Measurements from ENCODE around the gene DMC1. TPM values are rescaled to one million over a fixed set of nuclear protein-coding genes. Genes with fewer than 3 reads are reported as not detected.
"Not testable (repeated sequence)": the region's sequence is repeated elsewhere in the genome, so short reads cannot be mapped to it uniquely, and the experiment has no call there.

The DMC1 gene
- total and polyA plus RNA-seq, 9 donors, result 0.82 to 12.2 (median 2.1) TPM

- Histone ChIP-seq H3K27ac (no peak overlapping the region), H3K4me1 (ENCODE audit: insufficient read depth) (no peaks in the 10 kb centered on the region), H3K27me3 (no peaks in the 10 kb centered on the region), H3K9me3 (no peaks in the 10 kb centered on the region), H3K4me3 (no peak overlapping the region), H3K36me3 (no peaks in the 10 kb centered on the region)
- no peak for TF ChIP-seq POLR2A (IDR thresholded peaks at IDR 0.05)
- TF ChIP-seq CTCF (IDR thresholded peaks at IDR 0.05), result no peak
- TF ChIP-seq EP300 (IDR thresholded peaks at IDR 0.05), result no peak
- 77 to 83% (median 77%) methylated on average over 7 of the region's 7 CpGs for WGBS, 3 donors
- DNase-seq, result no peak
- intact Hi-C loops (cut with DNase I), result no loop called here
Measured at GRCh38 chr22:38479096-38479837, 90.7 kb downstream of the DMC1 start.

GRCh38 chr22:38477585-38477984, 92.4 kb downstream of the DMC1 start:
- H3K27me3 ChIP-seq, result no peaks in the 10 kb centered on the region
- H3K36me3 ChIP-seq, result no peaks in the 10 kb centered on the region
- intact Hi-C loops (cut with DNase I), result no loop called here
- no peak for DNase-seq
- no peaks in the 10 kb centered on the region for H3K9me3 ChIP-seq
- no peaks in the 10 kb centered on the region for H3K4me1 ChIP-seq (ENCODE audit: insufficient read depth)
- TF ChIP-seq POLR2A (IDR thresholded peaks at IDR 0.05) (no peak), CTCF (IDR thresholded peaks at IDR 0.05) (no peak), EP300 (IDR thresholded peaks at IDR 0.05) (no peak)
- WGBS, 3 donors, result 84 to 89% (median 87%) methylated on average over 1 of the region's 1 CpG
- no peak overlapping the region for H3K4me3 ChIP-seq
- no peak overlapping the region for H3K27ac ChIP-seq

GRCh38 chr22:38474003-38474607, 95.9 kb downstream of the DMC1 start:
- 69 to 74% (median 71%) methylated on average over 10 of the region's 10 CpGs for WGBS, 3 donors
- Histone ChIP-seq H3K4me1 (ENCODE audit: insufficient read depth) (no peaks in the 10 kb centered on the region), H3K4me3 (no peak overlapping the region), H3K27ac (no peak overlapping the region), H3K9me3 (no peaks in the 10 kb centered on the region), H3K27me3 (no peaks in the 10 kb centered on the region), H3K36me3 (no peaks in the 10 kb centered on the region)
- peak in 1 of 5 donors; percentile 6 for DNase-seq
- intact Hi-C loops (cut with DNase I), result no loop called here
- no peak for TF ChIP-seq POLR2A (IDR thresholded peaks at IDR 0.05)
- no peak for TF ChIP-seq EP300 (IDR thresholded peaks at IDR 0.05)
- no peak for TF ChIP-seq CTCF (IDR thresholded peaks at IDR 0.05)

GRCh38 chr22:38471237-38471636, 98.7 kb downstream of the DMC1 start:
- Histone ChIP-seq H3K4me3 (no peak overlapping the region), H3K27me3 (no peaks in the 10 kb centered on the region), H3K36me3 (no peaks in the 10 kb centered on the region), H3K4me1 (ENCODE audit: insufficient read depth) (peaks cover 5% of the 10 kb centered on the region), H3K27ac (no peak overlapping the region), H3K9me3 (no peaks in the 10 kb centered on the region)
- WGBS, 3 donors, result 84 to 89% (median 87%) methylated on average over 11 of the region's 11 CpGs
- intact Hi-C loops (cut with DNase I), result no loop called here
- TF ChIP-seq CTCF (IDR thresholded peaks at IDR 0.05) (no peak), POLR2A (IDR thresholded peaks at IDR 0.05) (no peak), EP300 (IDR thresholded peaks at IDR 0.05) (no peak)
- DNase-seq, result peak in 2 of 5 donors; percentile 10 to 20

- H3K27me3 ChIP-seq; H3K4me1 ChIP-seq (ENCODE audit: insufficient read depth); intact Hi-C loops (cut with DNase I); H3K9me3 ChIP-seq; H3K36me3 ChIP-seq; H3K4me3 ChIP-seq; H3K27ac ChIP-seq: not testable (repeated sequence)
- WGBS, 3 donors, result 91 to 95% (median 95%) methylated on average over 10 of the region's 10 CpGs
- peak in 1 of 5 donors; percentile 25 for DNase-seq
Measured at GRCh38 chr22:38470179-38470578, 99.8 kb downstream of the DMC1 start.

All from ovary (tissue), 9 donors.